ENCODE measurements around the gene LIMK1. TPM values are rescaled to one million over a fixed set of nuclear protein-coding genes. Genes with fewer than 3 reads are reported as not detected.
A peak's percentile ranks its signal among the peaks of the same experiment; 100 is the strongest.

The LIMK1 gene
- total RNA-seq, 2 donors from 2014 or later, result 12.2 to 17.1 TPM

DNA sequence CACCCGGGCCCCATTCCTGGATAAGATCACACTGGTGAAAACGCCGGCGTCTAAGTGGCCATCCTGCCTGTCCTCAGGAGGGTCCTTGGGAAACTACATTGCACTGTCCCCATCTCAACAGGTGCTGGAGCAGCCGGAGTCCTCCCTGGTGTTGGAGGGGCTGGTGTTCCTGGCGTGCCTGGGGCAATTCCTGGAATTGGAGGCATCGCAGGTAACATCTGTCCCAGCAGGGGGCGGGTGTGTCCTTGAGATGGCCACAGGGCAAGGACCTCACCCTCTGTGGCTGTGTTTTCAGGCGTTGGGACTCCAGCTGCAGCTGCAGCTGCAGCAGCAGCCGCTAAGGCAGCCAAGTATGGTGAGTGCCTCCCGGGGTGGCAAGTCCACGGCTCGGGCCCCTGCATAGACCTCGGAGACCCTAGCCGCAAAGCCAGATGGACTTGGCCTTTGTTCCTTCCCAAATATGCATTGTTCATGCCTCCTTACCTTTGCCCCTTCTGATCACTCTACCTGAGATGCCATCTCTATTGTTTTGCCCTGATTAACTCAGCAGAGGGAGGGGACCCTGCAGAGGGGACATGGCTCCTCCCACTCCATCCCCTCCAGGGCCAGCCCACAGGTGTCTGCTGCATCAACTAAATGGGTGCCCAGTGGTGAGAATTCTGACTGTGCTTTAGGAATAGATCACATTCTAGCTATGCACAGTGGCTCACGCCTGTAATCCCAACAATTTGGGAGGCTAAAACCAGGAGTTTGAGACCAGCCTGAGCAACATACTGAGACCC lies 31.8 kb upstream of the LIMK1 start:
- Mint-ChIP-seq H3K9me3 (no peaks in the 10 kb centered on the region), H3K27ac (no peak overlapping the region), H3K36me3 (no peaks in the 10 kb centered on the region)
- no peak for DNase-seq (ENCODE audit: low spot score in 2 of 2)
- no peak for ATAC-seq

DNA sequence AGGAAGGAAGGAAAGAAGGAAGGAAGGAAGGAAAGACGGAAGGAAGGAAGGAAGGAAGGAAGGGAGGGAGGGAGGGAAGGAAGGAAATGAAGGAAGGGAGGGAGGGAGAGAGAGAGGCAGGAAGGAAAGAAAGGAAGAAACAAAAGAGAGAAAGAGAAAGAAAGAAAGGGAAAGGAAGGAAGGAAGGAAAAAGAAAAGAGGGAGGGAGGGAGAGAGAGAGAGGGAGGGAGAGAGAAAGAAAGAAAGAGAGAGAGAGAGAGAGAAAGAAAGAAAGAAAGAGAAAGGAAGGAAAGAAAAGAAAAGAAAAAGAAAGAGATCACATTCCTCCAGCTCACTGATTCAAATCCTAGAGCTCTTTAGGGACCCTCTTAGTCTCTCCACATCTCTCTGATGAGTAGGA lies 31.0 kb upstream of the LIMK1 start:
- H3K36me3 Mint-ChIP-seq, result no peaks in the 10 kb centered on the region
- DNase-seq (ENCODE audit: low spot score in 2 of 2), result no peak
- H3K9me3 Mint-ChIP-seq, result no peaks in the 10 kb centered on the region
- H3K27ac Mint-ChIP-seq, result no peak overlapping the region
- no peak for ATAC-seq

DNA sequence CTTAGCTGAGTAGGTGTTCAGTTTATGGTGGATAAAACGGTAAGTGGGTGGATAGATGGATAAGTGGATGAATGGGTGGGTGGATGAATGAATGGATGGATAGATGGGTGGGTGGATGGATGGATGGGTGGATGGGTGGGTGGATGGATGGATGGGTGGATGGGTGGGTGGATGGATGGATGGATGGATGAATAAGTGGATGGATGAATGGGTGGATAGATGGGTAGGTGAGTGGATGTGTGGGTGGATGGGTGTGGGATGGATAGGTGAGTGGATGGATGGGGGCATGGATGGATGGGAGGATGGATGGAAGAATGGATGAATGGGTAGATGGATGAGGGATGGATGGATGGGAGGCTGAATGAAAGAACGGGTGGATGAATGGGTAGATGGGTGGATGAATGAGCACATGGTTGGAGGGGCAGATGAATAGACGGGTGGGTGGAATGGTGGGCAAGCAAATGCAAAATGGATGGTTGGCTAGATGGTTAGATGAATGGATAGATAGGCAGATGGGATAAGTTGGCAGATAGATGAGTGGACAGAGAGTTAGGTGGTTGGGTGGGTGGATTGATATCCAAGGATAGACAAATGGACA lies 29.9 kb upstream of the LIMK1 start:
- ATAC-seq, result no peak
- no peak for DNase-seq (ENCODE audit: low spot score in 2 of 2)
- H3K9me3 Mint-ChIP-seq, result no peaks in the 10 kb centered on the region
- H3K27ac Mint-ChIP-seq, result no peak overlapping the region
- H3K36me3 Mint-ChIP-seq, result no peaks in the 10 kb centered on the region

DNA sequence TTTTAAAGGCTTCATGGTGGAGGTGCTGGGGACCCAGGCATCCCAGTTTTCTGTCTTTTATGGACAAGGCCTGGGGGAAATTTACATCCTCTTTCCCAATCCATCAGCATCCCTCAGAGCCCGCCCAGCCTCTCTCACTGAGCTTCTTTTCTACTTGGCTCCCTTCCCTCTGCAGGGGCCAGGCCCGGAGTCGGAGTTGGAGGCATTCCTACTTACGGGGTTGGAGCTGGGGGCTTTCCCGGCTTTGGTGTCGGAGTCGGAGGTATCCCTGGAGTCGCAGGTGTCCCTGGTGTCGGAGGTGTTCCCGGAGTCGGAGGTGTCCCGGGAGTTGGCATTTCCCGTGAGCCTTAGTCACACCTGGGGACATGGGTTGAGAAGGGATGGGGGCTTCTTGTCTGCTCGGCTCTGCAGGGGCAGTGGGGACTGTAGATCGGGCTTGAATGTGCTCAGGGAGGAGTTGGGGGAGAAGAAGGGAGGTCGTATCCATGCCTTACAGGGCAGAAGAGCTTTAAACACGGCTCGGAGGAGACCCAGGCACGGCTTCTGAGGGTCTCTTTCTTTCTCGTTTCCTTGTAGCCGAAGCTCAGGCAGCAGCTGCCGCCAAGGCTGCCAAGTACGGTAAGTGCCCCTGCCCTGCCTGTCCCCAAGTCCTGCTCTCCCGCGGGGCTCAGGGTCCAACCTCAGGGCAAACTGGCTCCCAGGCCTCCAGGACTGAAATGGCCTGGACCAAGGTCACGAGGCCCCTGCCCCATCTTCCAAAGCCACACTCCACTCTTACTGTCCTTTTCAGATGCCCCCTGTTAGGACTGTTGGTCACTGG lies 27.3 kb upstream of the LIMK1 start:
- DNase-seq (ENCODE audit: low spot score in 2 of 2), result no peak
- no peak overlapping the region for H3K27ac Mint-ChIP-seq
- H3K36me3 Mint-ChIP-seq, result no peaks in the 10 kb centered on the region
- no peaks in the 10 kb centered on the region for H3K9me3 Mint-ChIP-seq
- ATAC-seq, result no peak

DNA sequence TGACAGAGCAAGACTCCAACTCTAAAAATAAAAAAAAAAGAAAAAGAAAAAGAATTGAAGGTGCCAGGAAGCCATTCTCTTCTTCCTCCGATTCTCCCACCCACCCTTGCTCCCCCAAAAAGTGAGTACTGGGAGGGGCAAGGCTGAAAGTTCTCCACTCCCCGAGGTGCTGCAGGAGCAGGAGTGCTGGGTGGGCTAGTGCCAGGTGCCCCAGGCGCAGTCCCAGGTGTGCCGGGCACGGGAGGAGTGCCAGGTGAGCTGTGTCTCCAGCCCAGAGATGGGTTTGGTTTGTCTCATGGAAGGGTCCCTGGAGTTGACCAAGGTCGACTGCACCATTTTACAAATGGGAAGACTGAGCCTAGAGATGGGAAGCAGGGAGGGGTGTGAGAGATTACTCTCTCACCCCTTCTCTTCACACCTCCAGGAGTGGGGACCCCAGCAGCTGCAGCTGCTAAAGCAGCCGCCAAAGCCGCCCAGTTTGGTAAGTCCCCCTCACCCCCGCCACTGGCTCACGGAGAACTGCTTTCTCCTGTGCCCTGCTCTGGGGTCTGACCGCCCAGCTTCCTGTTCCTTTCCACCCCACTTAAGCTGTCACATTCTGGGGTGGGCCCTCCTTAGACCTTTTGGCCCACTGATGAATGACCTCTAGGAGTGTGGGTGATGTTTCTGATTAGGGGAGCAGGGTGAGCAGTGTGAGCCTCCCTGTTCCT lies 26.2 kb upstream of the LIMK1 start:
- ATAC-seq (no peak), DNase-seq (ENCODE audit: low spot score in 2 of 2) (no peak)
- Mint-ChIP-seq H3K9me3 (no peaks in the 10 kb centered on the region), H3K27ac (no peak overlapping the region), H3K36me3 (no peaks in the 10 kb centered on the region)

DNA sequence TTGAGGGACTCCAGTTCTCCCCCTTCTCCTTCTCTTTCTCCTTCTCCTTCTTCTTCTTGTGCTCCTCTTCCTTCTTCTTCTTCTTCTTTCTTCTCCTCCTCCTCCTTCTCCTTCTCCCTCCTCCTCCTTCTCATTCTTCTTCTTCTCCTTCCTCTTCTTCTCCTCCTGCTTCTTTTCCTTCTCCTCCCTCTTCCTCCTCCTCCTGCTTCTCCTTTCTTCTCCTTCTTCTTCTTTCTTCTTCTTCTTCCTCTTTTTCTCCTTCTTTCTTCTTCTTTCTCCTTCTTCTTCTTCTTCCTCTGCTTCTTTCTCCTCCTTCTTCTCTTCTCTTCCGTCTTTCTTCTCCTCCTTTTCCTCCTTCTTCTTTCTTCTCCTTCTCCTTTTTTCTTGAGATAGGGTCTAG lies 25.6 kb upstream of the LIMK1 start:
- ATAC-seq (no peak), DNase-seq (ENCODE audit: low spot score in 2 of 2) (no peak)
- Mint-ChIP-seq H3K27ac (peak overlapping the region in 1 of 2 donors; percentile 16), H3K36me3 (no peaks in the 10 kb centered on the region), H3K9me3 (no peaks in the 10 kb centered on the region)

DNA sequence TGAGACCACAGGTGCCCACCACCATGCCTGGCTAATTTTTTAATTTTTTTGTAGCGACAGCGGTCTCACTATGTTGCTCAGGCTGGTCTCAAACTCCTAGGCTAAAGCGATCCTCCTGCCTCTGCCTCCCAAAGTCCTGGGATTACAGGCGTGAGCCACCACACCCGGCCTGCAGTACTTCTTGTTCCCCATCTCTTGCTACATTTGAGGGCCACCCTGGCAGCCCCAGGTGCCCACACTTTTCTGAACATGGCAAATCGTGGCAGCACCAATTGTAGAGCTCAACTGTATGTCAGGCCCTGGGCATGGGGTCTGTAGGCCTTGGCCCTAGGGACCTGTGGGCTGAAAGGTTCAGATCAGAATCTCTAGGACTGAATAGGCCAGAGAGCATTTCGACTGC lies 25.1 kb upstream of the LIMK1 start:
- H3K9me3 Mint-ChIP-seq, result no peaks in the 10 kb centered on the region
- H3K36me3 Mint-ChIP-seq, result no peaks in the 10 kb centered on the region
- no peak for ATAC-seq
- no peak for DNase-seq (ENCODE audit: low spot score in 2 of 2)
- peak overlapping the region in 1 of 2 donors; percentile 16 for H3K27ac Mint-ChIP-seq

DNA sequence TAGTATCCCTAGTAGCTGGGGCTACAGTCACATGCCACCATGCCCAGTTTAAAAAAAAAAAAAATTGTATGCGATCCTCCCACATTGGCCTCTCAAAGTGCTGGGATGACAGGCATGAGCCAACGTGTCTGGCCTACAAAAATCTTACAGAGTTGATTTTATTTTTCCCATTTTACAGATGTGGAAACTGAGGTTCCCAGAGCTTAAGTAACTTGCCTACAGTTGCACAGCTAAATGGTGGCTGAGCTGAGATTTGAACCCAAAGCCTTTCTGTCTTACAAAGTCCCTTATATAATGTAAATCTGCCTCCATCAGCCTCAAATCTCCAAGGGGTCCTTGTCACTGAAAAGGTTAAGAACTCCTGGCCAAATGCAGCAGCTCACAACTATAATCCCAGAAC lies 24.6 kb upstream of the LIMK1 start:
- H3K36me3 Mint-ChIP-seq, result no peaks in the 10 kb centered on the region
- ATAC-seq, result no peak
- no peak for DNase-seq (ENCODE audit: low spot score in 2 of 2)
- H3K27ac Mint-ChIP-seq, result no peak overlapping the region
- no peaks in the 10 kb centered on the region for H3K9me3 Mint-ChIP-seq

DNA sequence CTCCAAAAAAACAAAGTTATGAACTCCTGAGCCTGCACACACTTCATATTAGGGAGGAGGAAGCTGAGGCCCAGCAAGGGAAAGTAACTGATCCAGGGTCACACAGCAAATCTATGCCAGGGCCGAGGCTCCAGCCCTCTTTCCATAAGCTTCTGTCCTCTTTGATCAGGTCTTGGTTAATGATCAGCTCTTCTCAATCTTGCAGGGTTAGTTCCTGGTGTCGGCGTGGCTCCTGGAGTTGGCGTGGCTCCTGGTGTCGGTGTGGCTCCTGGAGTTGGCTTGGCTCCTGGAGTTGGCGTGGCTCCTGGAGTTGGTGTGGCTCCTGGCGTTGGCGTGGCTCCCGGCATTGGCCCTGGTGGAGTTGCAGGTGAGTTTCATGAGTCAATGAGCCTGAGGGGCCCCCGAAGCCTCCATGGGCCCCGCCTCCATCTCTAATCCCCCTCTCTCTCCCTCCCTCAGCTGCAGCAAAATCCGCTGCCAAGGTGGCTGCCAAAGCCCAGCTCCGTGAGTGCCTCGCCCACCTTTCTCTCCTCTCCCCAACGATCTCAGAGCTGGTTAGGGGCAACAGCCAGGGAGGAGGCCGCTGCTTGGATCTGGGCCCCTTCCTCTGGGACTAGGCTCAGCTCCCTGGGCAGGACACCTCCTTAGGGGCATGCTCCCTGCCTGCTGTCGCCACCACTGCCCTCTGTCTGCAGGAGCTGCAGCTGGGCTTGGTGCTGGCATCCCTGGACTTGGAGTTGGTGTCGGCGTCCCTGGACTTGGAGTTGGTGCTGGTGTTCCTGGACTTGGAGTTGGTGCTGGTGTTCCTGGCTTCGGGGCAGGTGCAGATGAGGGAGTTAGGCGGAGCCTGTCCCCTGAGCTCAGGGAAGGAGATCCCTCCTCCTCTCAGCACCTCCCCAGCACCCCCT lies 23.7 kb upstream of the LIMK1 start:
- DNase-seq (ENCODE audit: low spot score in 2 of 2) (no peak), ATAC-seq (no peak)
- Mint-ChIP-seq H3K27ac (peak overlapping the region in 1 of 2 donors; percentile 36), H3K9me3 (no peaks in the 10 kb centered on the region), H3K36me3 (no peaks in the 10 kb centered on the region)

DNA sequence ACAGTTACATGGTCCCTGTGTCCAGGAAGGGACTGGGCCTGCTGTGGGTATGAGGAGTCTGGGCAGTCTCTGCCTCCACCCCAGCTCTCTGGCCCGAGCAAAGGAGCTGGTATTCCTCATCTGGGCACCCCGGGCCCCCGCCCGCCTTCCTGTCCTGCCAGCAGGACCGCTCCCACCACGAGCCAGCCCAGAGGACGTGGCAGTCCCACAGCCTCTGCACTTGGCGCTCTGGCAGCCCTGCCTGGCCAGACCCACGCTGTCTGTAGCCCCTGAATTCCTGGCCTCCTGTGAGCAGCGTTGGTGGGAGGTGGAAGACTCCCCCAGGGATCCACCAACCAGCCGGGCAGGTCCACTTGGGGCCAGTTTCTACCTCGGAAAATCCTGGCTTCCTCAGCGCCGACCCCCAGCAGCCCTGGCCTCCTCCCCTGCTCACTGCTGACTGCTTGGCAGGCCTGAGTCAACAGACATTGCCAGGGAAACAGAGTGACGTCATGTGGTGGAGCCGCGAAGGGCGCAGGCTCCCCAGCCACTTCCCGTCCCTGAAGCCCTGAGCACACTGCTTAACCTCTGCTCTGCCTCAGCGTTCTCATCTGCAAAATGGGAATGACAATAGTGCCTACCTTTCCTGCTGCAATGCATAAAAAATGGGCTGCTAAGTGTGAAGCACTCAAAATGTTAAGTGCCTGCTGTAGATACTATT lies 21.6 kb upstream of the LIMK1 start:
- no peaks in the 10 kb centered on the region for H3K9me3 Mint-ChIP-seq
- DNase-seq (ENCODE audit: low spot score in 2 of 2) (no peak), ATAC-seq (peak; percentile 54 to 86)
- H3K27ac Mint-ChIP-seq, result peak overlapping the region in 1 of 2 donors; percentile 81
- no peaks in the 10 kb centered on the region for H3K36me3 Mint-ChIP-seq

DNA sequence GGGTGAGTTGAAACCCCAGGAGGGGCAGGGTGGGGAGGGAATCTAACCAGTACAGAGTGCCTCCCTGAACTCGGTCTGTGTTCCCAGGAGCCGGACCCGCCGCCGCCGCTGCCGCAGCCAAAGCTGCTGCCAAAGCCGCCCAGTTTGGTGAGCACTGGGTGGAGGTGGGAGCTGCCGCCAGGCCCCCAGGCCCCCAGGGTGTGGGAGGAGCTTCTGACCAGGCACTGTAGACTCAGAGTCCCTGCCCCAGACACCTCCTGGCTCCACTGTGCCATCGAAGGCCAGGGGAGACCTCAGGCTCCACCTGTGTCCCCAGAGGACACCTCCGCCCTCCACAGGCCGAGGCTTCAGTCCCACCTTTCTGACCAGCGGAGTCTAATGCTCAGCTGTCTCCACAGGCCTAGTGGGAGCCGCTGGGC lies 20.4 kb upstream of the LIMK1 start:
- Mint-ChIP-seq H3K9me3 (no peaks in the 10 kb centered on the region), H3K36me3 (no peaks in the 10 kb centered on the region), H3K27ac (peak overlapping the region in 1 of 2 donors; percentile 15)
- no peak for ATAC-seq
- DNase-seq (ENCODE audit: low spot score in 2 of 2), result no peak

DNA sequence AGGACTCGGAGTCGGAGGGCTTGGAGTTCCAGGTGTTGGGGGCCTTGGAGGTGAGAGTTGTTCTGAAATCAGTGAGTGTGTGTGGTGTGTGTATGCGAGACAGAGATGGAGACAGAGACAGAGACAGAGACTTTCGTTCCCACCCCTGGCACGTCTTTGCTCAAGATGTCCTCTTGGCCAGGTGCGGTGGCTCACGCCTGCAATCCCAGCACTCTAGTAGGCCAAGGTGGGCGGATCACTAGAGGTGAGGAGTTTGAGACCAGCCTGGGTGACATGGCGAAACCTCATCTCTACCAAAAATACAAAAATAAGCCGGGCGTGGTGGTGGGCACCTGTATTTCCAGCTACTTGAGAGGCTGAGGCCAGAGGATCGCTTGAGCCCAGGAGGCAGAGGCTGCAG lies 20.0 kb upstream of the LIMK1 start:
- ATAC-seq (no peak), DNase-seq (ENCODE audit: low spot score in 2 of 2) (no peak)
- Mint-ChIP-seq H3K36me3 (no peaks in the 10 kb centered on the region), H3K9me3 (no peaks in the 10 kb centered on the region), H3K27ac (peak overlapping the region in 1 of 2 donors; percentile 15)

DNA sequence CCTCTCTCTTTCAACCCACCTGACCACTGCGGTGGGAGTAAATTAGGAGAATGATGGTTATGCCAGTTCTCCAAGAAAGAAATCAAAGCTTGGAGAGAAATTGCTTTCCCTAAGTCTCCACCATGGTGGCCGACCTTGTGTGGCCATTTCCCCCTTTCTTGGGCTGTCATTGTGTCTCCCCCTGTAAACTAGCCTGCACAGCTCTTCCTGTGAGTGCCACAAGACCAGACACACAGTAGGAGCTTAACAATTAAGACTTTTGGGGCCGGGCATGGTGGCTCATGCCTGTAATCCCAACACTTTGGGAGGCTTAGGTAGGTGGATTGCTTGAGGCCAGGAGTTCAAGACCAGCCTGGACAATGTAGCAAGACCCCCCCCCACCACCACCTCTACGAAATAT lies 18.9 kb upstream of the LIMK1 start:
- Mint-ChIP-seq H3K27ac (no peak overlapping the region), H3K9me3 (no peaks in the 10 kb centered on the region), H3K36me3 (no peaks in the 10 kb centered on the region)
- ATAC-seq (no peak), DNase-seq (ENCODE audit: low spot score in 2 of 2) (no peak)

DNA sequence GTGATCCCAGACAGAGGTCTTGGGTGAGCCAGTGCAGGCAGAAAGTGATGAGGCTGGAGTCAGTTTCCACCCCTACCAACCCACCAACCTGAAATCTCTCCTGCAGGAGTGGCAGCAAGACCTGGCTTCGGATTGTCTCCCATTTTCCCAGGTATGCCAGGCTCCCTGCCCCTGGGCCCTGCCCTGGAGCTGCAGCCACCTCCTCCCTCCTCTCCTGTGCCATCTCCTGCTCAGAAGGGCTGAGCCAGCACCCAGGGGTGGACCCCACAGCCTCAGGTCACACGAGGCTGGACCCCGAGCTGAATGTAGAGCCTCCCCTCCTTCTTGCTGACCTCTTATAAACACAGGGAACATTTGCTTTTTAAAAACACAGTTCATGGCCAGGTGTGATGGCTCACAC lies 17.0 kb upstream of the LIMK1 start:
- no peak overlapping the region for H3K27ac Mint-ChIP-seq
- no peaks in the 10 kb centered on the region for H3K9me3 Mint-ChIP-seq
- DNase-seq (ENCODE audit: low spot score in 2 of 2) (no peak), ATAC-seq (no peak)
- no peaks in the 10 kb centered on the region for H3K36me3 Mint-ChIP-seq

DNA sequence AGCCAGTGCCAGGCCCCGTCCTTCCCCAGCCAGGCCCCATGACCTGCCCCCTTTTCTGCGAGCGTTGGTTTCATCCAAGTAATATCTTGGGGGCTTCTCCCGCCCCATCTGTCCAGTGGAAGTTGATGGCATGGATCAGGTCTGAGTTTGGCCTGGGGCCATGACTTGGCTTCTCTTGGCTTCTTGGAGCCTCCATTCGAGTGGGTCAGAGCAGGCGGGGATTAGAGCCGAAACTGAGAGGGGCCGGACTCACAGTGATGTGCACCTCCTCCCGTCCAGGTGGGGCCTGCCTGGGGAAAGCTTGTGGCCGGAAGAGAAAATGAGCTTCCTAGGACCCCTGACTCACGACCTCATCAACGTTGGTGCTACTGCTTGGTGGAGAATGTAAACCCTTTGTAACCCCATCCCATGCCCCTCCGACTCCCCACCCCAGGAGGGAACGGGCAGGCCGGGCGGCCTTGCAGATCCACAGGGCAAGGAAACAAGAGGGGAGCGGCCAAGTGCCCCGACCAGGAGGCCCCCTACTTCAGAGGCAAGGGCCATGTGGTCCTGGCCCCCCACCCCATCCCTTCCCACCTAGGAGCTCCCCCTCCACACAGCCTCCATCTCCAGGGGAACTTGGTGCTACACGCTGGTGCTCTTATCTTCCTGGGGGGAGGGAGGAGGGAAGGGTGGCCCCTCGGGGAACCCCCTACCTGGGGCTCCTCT lies 15.1 kb upstream of the LIMK1 start:
- H3K27ac Mint-ChIP-seq, result no peak overlapping the region
- no peak for DNase-seq (ENCODE audit: low spot score in 2 of 2)
- no peaks in the 10 kb centered on the region for H3K36me3 Mint-ChIP-seq
- ATAC-seq, result no peak
- H3K9me3 Mint-ChIP-seq, result no peaks in the 10 kb centered on the region

Data from activated naive CD4-positive, alpha-beta T cell treated with anti-CD3 and anti-CD28 coated beads, Interleukin-2, amount 50 U/mL, for 72 hours (primary cell).